NCI-H1105 treated with DMSO at 0.1 percent for 48 hours (cell line): Measurements from ENCODE around the gene METAP1D.
"Not testable (repeated sequence)": the region's sequence is repeated elsewhere in the genome, so short reads cannot be mapped to it uniquely, and the experiment has no call there.

Source experiments
- DNase-seq: peaks from one replicate; lab custom pipeline; 2025; lab: John Stamatoyannopoulos, UW

METAP1D gene

GRCh38 chr2:171999604-172000469 is at the start of gene METAP1D:
TSS of gene METAP1D (plus strand) at chr2:171999953. CDS start at chr2:171999970, 17 bp downstream.
- DNase-seq: peak; percentile 88

- no peak for DNase-seq
These were observed 47.5 kb upstream of the METAP1D start for GRCh38 chr2:171952276-171952675.

- DNase-seq: no peak
These were observed 47.0 kb upstream of the METAP1D start for GRCh38 chr2:171952748-171953147.

- DNase-seq: no peak
These were observed 43.5 kb upstream of the METAP1D start for GRCh38 chr2:171956135-171956825.

- peak; percentile 8 for DNase-seq
These were observed 42.7 kb upstream of the METAP1D start for GRCh38 chr2:171957061-171957460.

GRCh38 chr2:171958475-171958874 is 41.3 kb upstream of the METAP1D start:
- no peak for DNase-seq

- no peak for DNase-seq
These were observed 39.8 kb upstream of the METAP1D start for GRCh38 chr2:171959998-171960397.

GRCh38 chr2:171960570-171960969 is 39.2 kb upstream of the METAP1D start:
- DNase-seq: no peak

- DNase-seq: no peak
These were observed 36.6 kb upstream of the METAP1D start for GRCh38 chr2:171963198-171963597.

- DNase-seq: peak; percentile 25
These were observed 35.4 kb upstream of the METAP1D start for GRCh38 chr2:171964308-171964707.

- no peak for DNase-seq
These were observed 34.5 kb upstream of the METAP1D start for GRCh38 chr2:171965238-171965637.

- DNase-seq: no peak
These were observed 34.1 kb upstream of the METAP1D start for GRCh38 chr2:171965661-171966060.

- DNase-seq: peak; percentile 93
These were observed 33.5 kb upstream of the METAP1D start for GRCh38 chr2:171966235-171966634.

- DNase-seq: no peak
These were observed 33.1 kb upstream of the METAP1D start for GRCh38 chr2:171966688-171967087.

GRCh38 chr2:171968509-171968908 is 31.2 kb upstream of the METAP1D start:
- no peak for DNase-seq

GRCh38 chr2:171972329-171972982 is 27.3 kb upstream of the METAP1D start:
- DNase-seq: no peak

GRCh38 chr2:171979103-171979502 is 20.6 kb upstream of the METAP1D start:
- DNase-seq: no peak

- not testable (repeated sequence) for DNase-seq
These were observed 15.8 kb upstream of the METAP1D start for GRCh38 chr2:171983924-171984323.

GRCh38 chr2:171985076-171985475 is 14.7 kb upstream of the METAP1D start:
- DNase-seq: no peak

GRCh38 chr2:171986778-171987177 is 13.0 kb upstream of the METAP1D start:
- DNase-seq: no peak

- DNase-seq: no peak
These were observed 8.7 kb upstream of the METAP1D start for GRCh38 chr2:171991027-171991426.

- DNase-seq: no peak
These were observed 4.2 kb upstream of the METAP1D start for GRCh38 chr2:171995586-171995985.

- no peak for DNase-seq
These were observed 3.7 kb upstream of the METAP1D start for GRCh38 chr2:171996021-171996420.
